GM12864 (cell line): Measurements from ENCODE around the gene GPR108.

Experiments used
- DNase-seq: peaks from one replicate; pipeline ENCODE4 v3.0.0-alpha.2; 2011; ENCODE audit warnings: low read depth
- H3K4me3 ChIP-seq: 2 replicates; pipeline ENCODE4 v1.5.1; 2011; ENCODE audit warnings: mild to moderate bottlenecking, low read depth, low read length, control low read depth
- TF ChIP-seq, protein P1 (sequence below): IDR thresholded peaks from 2 replicates; pipeline ENCODE4 v1.5.1; 2011; ENCODE audit warnings: low read depth, mild to moderate bottlenecking, moderate library complexity, low read length, control low read depth, inconsistent platforms; ENCODE audit errors: missing control alignments

GPR108 gene

DNA sequence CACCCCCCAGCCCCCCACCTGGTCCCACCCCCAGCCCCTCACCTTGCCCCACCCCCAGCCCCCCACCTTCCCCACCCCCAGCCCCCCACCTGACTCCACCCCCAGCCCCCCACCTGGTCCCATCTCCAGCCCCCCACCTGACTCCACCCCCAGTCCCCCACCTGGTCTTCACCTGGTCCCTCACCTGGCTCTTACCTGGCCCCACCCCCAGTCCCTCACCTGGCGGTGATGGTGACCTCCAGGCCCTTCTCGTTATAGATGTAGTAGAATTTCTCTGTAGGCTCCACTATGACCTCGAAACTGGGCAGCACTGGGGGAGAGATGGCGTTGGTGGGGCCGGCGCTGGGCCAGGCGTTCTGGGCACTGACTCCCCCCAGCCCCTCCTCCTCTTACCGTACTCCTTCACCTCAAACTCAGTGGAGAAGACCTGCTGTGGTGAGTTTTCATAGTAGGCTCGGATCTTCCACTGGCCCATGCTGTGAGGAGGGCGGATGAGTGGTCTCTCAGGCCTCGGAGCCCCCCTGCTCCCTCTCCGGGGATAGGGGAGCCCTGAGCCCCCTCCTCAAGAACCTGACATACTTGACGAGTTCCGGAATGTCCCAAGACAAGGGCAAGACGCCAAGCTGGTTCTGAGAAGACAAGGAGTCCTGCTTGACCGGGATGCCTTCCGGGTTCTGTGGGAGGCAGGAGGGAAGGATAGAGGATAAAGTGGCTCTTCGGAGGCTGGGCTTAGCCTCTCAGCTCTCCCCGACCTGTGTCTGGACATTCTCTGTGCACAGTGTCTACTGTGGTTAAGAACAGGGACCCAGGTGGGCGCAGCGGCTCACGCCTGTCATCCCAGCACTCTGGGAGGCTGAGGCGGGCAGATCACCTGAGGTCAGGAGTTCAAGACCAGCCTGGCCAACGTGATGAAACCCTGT lies 23.3 kb downstream of the GPR108 start:
- TF ChIP-seq, protein P1, sequence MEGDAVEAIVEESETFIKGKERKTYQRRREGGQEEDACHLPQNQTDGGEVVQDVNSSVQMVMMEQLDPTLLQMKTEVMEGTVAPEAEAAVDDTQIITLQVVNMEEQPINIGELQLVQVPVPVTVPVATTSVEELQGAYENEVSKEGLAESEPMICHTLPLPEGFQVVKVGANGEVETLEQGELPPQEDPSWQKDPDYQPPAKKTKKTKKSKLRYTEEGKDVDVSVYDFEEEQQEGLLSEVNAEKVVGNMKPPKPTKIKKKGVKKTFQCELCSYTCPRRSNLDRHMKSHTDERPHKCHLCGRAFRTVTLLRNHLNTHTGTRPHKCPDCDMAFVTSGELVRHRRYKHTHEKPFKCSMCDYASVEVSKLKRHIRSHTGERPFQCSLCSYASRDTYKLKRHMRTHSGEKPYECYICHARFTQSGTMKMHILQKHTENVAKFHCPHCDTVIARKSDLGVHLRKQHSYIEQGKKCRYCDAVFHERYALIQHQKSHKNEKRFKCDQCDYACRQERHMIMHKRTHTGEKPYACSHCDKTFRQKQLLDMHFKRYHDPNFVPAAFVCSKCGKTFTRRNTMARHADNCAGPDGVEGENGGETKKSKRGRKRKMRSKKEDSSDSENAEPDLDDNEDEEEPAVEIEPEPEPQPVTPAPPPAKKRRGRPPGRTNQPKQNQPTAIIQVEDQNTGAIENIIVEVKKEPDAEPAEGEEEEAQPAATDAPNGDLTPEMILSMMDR: no peak
- no peak overlapping the region for H3K4me3 ChIP-seq
- no peak for DNase-seq

DNA sequence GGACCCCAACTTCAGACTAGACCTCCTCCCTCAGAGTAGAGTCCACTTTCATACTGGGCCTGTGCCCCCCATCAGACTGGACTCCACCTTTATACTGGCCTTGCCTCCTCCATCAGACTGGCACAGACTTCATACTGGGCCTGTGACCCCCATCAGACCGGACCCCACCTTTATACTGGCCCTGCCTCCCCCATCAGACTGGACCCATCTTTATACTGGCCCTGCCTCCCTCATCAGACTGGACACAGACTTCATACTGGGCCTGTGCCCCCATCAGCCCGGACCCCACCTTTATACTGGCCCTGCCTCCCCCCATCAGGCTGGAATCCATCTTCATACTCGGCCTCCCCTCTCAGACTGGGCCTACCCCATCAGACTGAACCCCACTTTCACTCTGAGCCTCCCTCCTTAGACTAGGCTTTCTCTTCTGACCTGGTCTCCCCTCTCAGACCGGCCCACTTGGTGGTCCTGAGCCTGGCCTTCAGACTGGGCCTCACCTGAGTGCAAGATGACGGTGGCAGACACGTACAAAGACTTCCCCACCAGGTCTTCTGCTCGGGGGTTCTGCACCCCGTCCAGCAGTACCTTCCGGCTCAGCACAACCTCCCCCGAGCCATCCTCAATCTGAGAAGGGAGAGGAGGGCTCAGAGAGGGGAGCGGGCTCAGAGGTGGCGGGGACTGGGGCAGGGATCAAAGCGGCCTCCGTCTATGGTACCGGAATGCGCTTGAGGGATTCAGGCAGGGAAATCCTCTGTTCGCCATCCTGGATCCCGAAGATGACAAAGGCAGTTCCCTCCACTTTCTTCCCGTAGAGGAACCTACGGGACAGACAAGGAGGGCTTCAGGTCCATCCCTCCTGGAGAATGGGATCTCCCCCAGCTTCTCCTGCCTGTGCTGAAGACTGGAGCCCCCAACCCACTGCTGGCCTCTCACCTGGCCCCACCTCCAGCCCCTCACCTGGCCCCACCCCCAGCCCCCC lies 24.4 kb downstream of the GPR108 start:
- no peak for DNase-seq
- H3K4me3 ChIP-seq: no peak overlapping the region
- TF ChIP-seq, protein P1: no peak

DNA sequence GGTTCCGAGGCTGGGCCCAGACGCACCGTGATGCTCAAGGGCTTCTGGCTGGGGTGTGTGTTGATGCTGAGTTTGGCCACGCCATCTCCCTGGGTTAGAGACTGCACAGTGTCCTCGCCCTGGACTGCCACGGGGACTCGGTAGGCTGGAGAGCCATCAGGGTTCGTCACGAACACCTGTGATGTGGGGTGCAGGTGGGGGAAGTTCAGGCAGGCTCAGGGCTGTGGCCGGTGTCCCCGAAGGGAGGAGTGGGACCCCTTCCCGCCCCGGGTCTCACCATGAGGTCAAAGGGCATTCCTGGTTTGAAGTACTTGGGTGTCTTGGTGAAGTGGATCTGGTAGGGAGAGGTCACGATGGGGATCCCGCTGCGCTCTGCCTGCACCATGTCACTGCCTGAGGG lies 25.1 kb downstream of the GPR108 start:
- no peak overlapping the region for H3K4me3 ChIP-seq
- no peak for DNase-seq
- TF ChIP-seq, protein P1: no peak

DNA sequence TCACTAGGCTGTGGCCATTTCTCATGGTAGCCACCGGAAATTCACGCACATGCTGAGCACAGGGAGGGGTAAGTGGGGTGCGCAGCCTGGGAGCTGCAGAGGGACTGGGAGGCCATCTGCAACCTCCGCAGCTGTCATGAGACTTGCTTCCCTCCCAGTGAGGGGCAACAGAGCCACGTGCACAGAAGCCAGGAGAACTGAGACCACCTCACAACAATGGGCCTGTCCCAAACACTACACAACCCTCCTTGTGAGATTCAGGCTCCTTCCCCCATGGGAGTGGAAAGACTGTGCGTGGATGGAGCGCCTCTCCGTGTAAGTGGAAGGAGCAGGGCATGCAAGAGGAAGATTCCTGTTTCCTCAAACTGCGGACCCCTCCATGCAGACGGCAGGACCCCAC lies 25.8 kb downstream of the GPR108 start:
- no peak for DNase-seq
- H3K4me3 ChIP-seq: no peak overlapping the region
- TF ChIP-seq, protein P1: no peak

DNA sequence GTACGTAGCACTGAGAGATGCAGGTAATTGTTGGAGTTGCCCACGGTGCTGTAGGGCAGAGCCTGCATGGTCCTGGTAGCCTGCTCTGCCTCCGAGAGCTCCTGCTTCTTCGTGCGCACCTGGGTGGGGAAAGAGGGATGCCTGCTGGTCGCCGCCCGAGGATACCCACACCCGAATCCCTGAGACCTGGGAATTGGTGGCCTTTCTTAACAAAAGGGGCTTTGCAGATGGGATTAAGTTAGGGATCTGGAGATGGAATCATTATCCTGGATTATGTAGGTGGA lies 26.4 kb downstream of the GPR108 start:
- no peak for DNase-seq
- TF ChIP-seq, protein P1: no peak
- no peak overlapping the region for H3K4me3 ChIP-seq

DNA sequence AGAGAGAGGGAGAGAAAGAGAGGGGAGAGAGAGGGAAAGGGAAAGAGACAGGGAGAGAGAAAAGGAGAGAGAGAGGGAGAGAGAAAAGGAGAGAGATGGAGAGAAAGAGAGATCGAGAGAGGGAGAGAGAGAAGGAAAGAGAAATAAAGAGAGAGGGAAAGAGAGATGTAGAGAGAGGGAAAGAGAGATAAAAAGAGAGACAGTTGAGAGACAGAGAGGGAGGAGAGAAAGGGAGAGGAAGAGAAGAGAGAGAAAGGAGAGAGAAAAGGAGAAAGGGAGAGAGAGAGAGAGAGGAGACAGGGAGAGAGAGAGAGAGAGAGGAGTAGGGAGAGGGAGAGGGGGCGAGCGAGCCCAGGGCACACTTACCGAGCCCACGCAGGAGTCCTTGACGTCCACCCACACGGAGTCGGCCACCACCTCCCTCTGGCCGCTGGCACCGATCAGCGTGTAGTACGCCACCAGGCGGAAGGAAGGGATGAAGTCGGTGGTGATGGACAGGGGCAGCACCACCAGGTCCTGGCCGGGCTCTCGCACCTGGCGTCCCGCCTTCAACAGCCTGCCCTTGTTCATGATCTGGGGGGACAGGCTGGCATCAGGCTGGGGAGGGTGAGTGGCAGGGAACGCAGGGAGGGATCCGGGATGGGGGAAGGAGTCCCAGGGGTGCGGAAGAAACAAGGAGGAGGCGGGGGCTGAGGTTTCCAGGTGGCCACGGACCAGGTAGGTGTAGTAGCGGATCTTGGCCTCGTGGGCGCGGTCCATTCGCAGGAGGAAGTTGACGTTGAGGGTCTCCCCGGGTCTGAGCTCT lies 26.9 kb downstream of the GPR108 start:
- DNase-seq: no peak
- no peak overlapping the region for H3K4me3 ChIP-seq
- TF ChIP-seq, protein P1: peak; percentile 25
